Fibroblast of lung (primary cell): ENCODE data around the gene GABARAPL2. TPM values are rescaled to one million over a fixed set of nuclear protein-coding genes. Genes with fewer than 3 reads are reported as not detected.

Experiments used
- DNase-seq, 2 donors: peaks; one replicate each; pipeline versions ENCODE4 v3.0.0 to v3.0.0-alpha.2; 2010; ENCODE audit warnings: low read depth in 2 of 2
- H2AFZ ChIP-seq: 2 replicates; pipeline ENCODE4 v1.5.1; 2012; ENCODE audit warnings: low read length, control low read depth, inconsistent platforms
- H3K27ac ChIP-seq: 2 replicates; pipeline ENCODE4 v1.5.1; 2011; ENCODE audit warnings: low read length, control low read depth; ENCODE audit not compliant: insufficient read depth
- H3K27me3 ChIP-seq: 2 replicates; pipeline ENCODE4 v1.5.1; 2011; ENCODE audit warnings: mild to moderate bottlenecking, low read length; ENCODE audit not compliant: control insufficient read depth, insufficient read depth
- H3K36me3 ChIP-seq: 2 replicates; pipeline ENCODE4 v1.5.1; 2011; ENCODE audit warnings: low read length; ENCODE audit not compliant: control insufficient read depth, insufficient read depth
- H3K4me1 ChIP-seq: 2 replicates; pipeline ENCODE4 v1.5.1; 2011; ENCODE audit warnings: low read length; ENCODE audit not compliant: control insufficient read depth, insufficient read depth; ENCODE audit errors: extremely low read depth
- H3K4me2 ChIP-seq: 2 replicates; pipeline ENCODE4 v1.5.1; 2011; ENCODE audit warnings: low read length, control low read depth; ENCODE audit not compliant: insufficient read depth; ENCODE audit errors: extremely low read depth
- H3K4me3 ChIP-seq, 4 experiments: fragments of 200-600 bp in 1 of 4; sonication (generic) in 1 of 4; replicated peaks in 1 of 4; 2 replicates each; pipeline ENCODE4 v1.5.1; 2011 to 2016; ENCODE audit warnings: low read length in 4 of 4, low read depth in 3 of 4, mild to moderate bottlenecking in 3 of 4, control low read depth in 2 of 4, inconsistent platforms in 1 of 4, mixed read lengths in 1 of 4; ENCODE audit not compliant: insufficient read depth in 1 of 4; ENCODE audit errors: control extremely low read depth in 1 of 4
- H3K79me2 ChIP-seq: 2 replicates; pipeline ENCODE4 v1.5.1; 2012; ENCODE audit warnings: mild to moderate bottlenecking, low read length, inconsistent platforms; ENCODE audit not compliant: control insufficient read depth, insufficient read depth
- H3K9ac ChIP-seq: 2 replicates; pipeline ENCODE4 v1.5.1; 2011; ENCODE audit warnings: mild to moderate bottlenecking, low read length, control low read depth; ENCODE audit not compliant: insufficient read depth
- H3K9me3 ChIP-seq: 2 replicates; pipeline ENCODE4 v1.5.1; 2012; ENCODE audit warnings: low read depth, low read length; ENCODE audit not compliant: control insufficient read depth, insufficient read depth
- H4K20me1 ChIP-seq: 2 replicates; pipeline ENCODE4 v1.5.1; 2011; ENCODE audit warnings: low read length; ENCODE audit not compliant: control insufficient read depth, insufficient read depth; ENCODE audit errors: extremely low read depth
- EZH2 ChIP-seq: IDR thresholded peaks from 2 replicates; pipeline ENCODE4 v1.5.1; 2012; ENCODE audit warnings: low read length, control low read depth, mild to moderate bottlenecking; ENCODE audit errors: missing control alignments
- polyA minus RNA-seq: library from RNA; depleted of rRNA, polyadenylated mRNA; stranded (reverse); fragments of >200 nt; gene quantifications from 2 replicates; pipeline ENCODE4 v1.2.3, GENCODE V29; 2011; ENCODE audit warnings: low replicate concordance
- polyA plus RNA-seq, 2 donors: library from polyadenylated mRNA; depleted of rRNA in 1 of 2; stranded (reverse) in 1 of 2; unstranded in 1 of 2; fragments of >200 nt; gene quantifications; 2 replicates each; pipeline ENCODE4 v1.2.1, GENCODE V29; 2011 to 2012; ENCODE audit warnings: missing spikeins in 1 of 2
- total RNA-seq: library from RNA; depleted of rRNA; stranded (reverse); fragments of >200 nt; gene quantifications from 2 replicates; pipeline ENCODE4 v1.2.1, GENCODE V29; 2014
- TF ChIP-seq, protein P1 (sequence below), 2 donors: IDR thresholded peaks in 1 of 2; conservative IDR thresholded peaks in 1 of 2; 1 replicate in 1 of 2; 2 replicates in 1 of 2; pipeline ENCODE4 v1.5.1; 2011 to 2012; ENCODE audit warnings: low read length in 2 of 2, control low read depth in 1 of 2, inconsistent platforms in 1 of 2, low read depth in 1 of 2, mild to moderate bottlenecking in 1 of 2

Gene GABARAPL2
- total RNA-seq (28.2 and 37.3 TPM in 2 replicates), polyA plus RNA-seq (116 and 159 TPM in 2 replicates), polyA minus RNA-seq (3.8 and 8.1 TPM in 2 replicates)
- polyA plus RNA-seq (2012): 112 and 127 TPM in 2 replicates

DNA sequence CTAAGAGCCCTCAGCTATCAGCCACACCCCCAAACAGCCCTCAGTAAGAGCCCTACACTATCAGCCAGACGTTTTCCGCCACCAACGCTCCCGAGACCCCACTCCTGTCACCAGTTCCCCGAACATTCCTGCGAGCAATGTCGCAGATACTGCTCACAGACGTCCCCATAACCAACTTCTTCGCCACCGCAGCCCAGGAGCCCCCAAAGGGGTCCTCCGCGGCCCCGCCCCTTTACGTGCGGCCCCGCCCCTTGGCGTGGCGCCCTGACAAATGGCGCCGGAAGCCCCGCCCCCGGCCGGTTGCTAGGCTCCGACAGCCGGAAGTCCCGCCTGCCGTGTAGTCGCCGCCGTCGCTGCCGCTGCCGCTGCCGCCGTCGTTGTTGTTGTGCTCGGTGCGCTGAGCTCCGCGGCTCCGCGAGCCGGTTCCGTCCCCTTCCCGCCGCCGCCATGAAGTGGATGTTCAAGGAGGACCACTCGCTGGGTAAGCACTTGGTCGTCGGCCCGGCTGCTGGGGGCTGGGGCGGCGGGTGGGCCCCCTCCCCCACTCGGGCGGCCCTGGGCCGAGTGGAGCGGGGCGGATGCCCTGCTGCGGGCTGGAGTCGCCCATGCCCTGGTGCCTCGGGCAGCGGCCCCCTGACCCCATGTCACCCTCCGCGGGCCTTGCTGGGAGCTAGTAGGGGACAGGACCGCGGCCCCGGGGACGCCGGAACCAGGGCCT is at the start of gene GABARAPL2:
GABARAPL2 (plus strand) TSS at position 340 of the 718 bp plus-strand sequence; CDS start at position 448, 108 bp downstream.
- H2AFZ ChIP-seq: peak within 1 kb of the TSS; percentile 97
- peak within 1 kb of the TSS; percentile 73 for H3K9ac ChIP-seq
- peaks cover 15% of the 10 kb centered on the region for H3K79me2 ChIP-seq
- H3K4me3 ChIP-seq: peak within 1 kb of the TSS; percentile 89 to 99 (median 92)
- H3K4me2 ChIP-seq: peak within 1 kb of the TSS; percentile 99
- peaks cover 2% of the 10 kb centered on the region for H3K36me3 ChIP-seq
- peak within 1 kb of the TSS; percentile 65 for H3K27ac ChIP-seq
- peaks cover 13% of the 10 kb centered on the region for H3K4me1 ChIP-seq
- H3K27me3 ChIP-seq: no peaks in the 10 kb centered on the region
- H3K9me3 ChIP-seq: no peaks in the 10 kb centered on the region
- H4K20me1 ChIP-seq: no peaks in the 10 kb centered on the region
- peak; percentile 60 to 70 for DNase-seq
- TF ChIP-seq, protein P1, sequence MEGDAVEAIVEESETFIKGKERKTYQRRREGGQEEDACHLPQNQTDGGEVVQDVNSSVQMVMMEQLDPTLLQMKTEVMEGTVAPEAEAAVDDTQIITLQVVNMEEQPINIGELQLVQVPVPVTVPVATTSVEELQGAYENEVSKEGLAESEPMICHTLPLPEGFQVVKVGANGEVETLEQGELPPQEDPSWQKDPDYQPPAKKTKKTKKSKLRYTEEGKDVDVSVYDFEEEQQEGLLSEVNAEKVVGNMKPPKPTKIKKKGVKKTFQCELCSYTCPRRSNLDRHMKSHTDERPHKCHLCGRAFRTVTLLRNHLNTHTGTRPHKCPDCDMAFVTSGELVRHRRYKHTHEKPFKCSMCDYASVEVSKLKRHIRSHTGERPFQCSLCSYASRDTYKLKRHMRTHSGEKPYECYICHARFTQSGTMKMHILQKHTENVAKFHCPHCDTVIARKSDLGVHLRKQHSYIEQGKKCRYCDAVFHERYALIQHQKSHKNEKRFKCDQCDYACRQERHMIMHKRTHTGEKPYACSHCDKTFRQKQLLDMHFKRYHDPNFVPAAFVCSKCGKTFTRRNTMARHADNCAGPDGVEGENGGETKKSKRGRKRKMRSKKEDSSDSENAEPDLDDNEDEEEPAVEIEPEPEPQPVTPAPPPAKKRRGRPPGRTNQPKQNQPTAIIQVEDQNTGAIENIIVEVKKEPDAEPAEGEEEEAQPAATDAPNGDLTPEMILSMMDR (conservative IDR thresholded peaks at IDR 0.05 in 1 of 2, IDR thresholded peaks at IDR 0.05 in 1 of 2; ENCODE audit: low read depth in 1 of 2, low read length in 2 of 2): no peak
- no peak for TF ChIP-seq EZH2

DNA sequence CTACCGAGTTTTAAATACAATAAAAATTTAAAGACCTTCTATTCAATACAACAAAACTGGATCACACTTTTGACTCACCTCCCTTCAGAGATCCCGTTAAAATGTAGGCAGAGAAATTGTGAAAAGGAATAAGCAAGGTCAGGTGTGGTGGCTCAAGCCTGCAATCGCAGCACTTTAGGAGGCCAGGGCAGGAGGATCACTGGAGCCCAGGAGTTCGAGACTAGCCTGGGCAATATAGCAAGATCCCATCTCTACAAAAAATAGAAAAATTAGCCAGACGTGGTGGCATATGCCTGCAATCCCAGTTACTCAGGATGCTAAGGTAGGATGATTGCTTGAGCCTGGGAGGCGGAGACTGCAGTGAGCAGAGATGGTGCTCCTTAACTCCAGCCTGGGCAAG is 47.0 kb upstream of the GABARAPL2 start:
- H3K9ac ChIP-seq: no peak overlapping the region
- H3K27me3 ChIP-seq: no peaks in the 10 kb centered on the region
- H3K36me3 ChIP-seq: no peaks in the 10 kb centered on the region
- no peak overlapping the region for H3K4me2 ChIP-seq
- TF ChIP-seq, protein P1 (conservative IDR thresholded peaks at IDR 0.05 in 1 of 2, IDR thresholded peaks at IDR 0.05 in 1 of 2; ENCODE audit: low read depth in 1 of 2, low read length in 2 of 2): no peak
- no peak for TF ChIP-seq EZH2
- H3K4me1 ChIP-seq: no peaks in the 10 kb centered on the region
- H3K79me2 ChIP-seq: no peaks in the 10 kb centered on the region
- no peak overlapping the region for H3K4me3 ChIP-seq
- H4K20me1 ChIP-seq: no peaks in the 10 kb centered on the region
- H2AFZ ChIP-seq: no peak overlapping the region
- no peak for DNase-seq
- no peak overlapping the region for H3K27ac ChIP-seq
- H3K9me3 ChIP-seq: no peaks in the 10 kb centered on the region

- no peaks in the 10 kb centered on the region for H3K36me3 ChIP-seq
- H3K9me3 ChIP-seq: no peaks in the 10 kb centered on the region
- H3K4me1 ChIP-seq: no peaks in the 10 kb centered on the region
- H3K4me2 ChIP-seq: no peak overlapping the region
- H4K20me1 ChIP-seq: no peaks in the 10 kb centered on the region
- no peaks in the 10 kb centered on the region for H3K79me2 ChIP-seq
- no peak overlapping the region for H3K9ac ChIP-seq
- no peak overlapping the region for H2AFZ ChIP-seq
- H3K27me3 ChIP-seq: no peaks in the 10 kb centered on the region
- TF ChIP-seq, protein P1 (conservative IDR thresholded peaks at IDR 0.05 in 1 of 2, IDR thresholded peaks at IDR 0.05 in 1 of 2; ENCODE audit: low read depth in 1 of 2, low read length in 2 of 2): no peak
- no peak for TF ChIP-seq EZH2
- no peak overlapping the region for H3K27ac ChIP-seq
- no peak overlapping the region for H3K4me3 ChIP-seq
- no peak for DNase-seq
Measured at GRCh38 chr16:75526032-75526790, 40.0 kb upstream of the GABARAPL2 start.
